ENCODE results near the gene SH3BP1. TPM values are rescaled to one million over a fixed set of nuclear protein-coding genes. Genes with fewer than 3 reads are reported as not detected.

The SH3BP1 gene
- total and polyA plus RNA-seq, 2 of the 13 experiments (the other 11 are each of a cell fraction or from before 2014, with no cell fraction given): 8.4 to 18.5 TPM

GRCh38 chr22:37607010-37607934, 32.2 kb upstream of the SH3BP1 start:
- Histone ChIP-seq H3K27ac (ENCODE audit: extremely low read length, insufficient read depth, low read length) (no peak overlapping the region), H3K79me2 (ENCODE audit: insufficient read depth, low read length) (peaks cover 20% of the 10 kb centered on the region), H3K9ac (ENCODE audit: insufficient read depth, low read depth, low read length) (0 out of 2 replicates have a peak overlapping the region, but pooled peaks have one; percentile 8), H4K20me1 (ENCODE audit: insufficient read depth, low read length) (no peaks in the 10 kb centered on the region), H2AFZ (ENCODE audit: low read length) (no peak overlapping the region), H3K27me3 (ENCODE audit: control insufficient read depth in 1 of 2, insufficient read depth in 2 of 2, low read length in 2 of 2) (peaks cover 2 to 5% of the 10 kb centered on the region in 2 experiments; a peak in 1 of 5 replicates), H3K4me2 (ENCODE audit: low read depth, low read length) (peak overlapping the region; percentile 90), H3K36me3 (replicated peaks in 1 of 2; ENCODE audit: control insufficient read depth in 1 of 2, insufficient read depth in 2 of 2, low read length in 2 of 2) (0 out of 5 replicates have a peak, but pooled peaks cover 0 to 3% of the 10 kb centered on the region in 2 experiments), H3K4me3 (replicated peaks in 1 of 3; ENCODE audit: insufficient read depth in 1 of 3, low read depth in 2 of 3, low read length in 3 of 3) (peak overlapping the region in 2 of 3 experiments; percentile 21 to 92), H3K4me1 (ENCODE audit: insufficient read depth, low read length) (peaks cover 54% of the 10 kb centered on the region), H3K9me3 (ENCODE audit: low read length) (no peaks in the 10 kb centered on the region)
- BruUV-seq (replicated peaks): no TSS peak
- peak; percentile 21 for ATAC-seq
- peak; percentile 77 for DNase-seq (ENCODE audit: low spot score)
- WGBS (ENCODE audit: low lambda C conversion rate): 2% methylated on average over 25 of the region's 44 CpGs
- intact Hi-C loops (cut with micrococcal nuclease; ENCODE audit: unreplicated experiment) (no loop called here), in situ Hi-C loops (cut with HindIII; ENCODE audit: extremely low pct_ligation_motif_present, low pct_unique_long_range_greater_than_20kb) (loop anchor here (10.0 kb wide), 1 partner anchor 62 kb away; no protein-coding TSS in a partner anchor)
- CTCF ChIA-PET (ENCODE audit: low intra/inter-chr PET ratio, low total read pairs): interaction anchor here (1.0 to 1.6 kb wide), 3 partner anchors 16 to 69 kb away, joined by 3 to 5 read pairs (median 4); no protein-coding TSS in a partner anchor
- FAIRE-seq: peak; percentile 54
- POLR2A ChIA-PET: interaction anchor here (0.8 to 6.0 kb wide), 40 partner anchors 10 to 257 kb away, joined by 3 to 75 read pairs (median 7); partner anchors contain the start of genes ANKRD54, GCAT, LGALS1 and LGALS2
- TF ChIP-seq, protein P1, sequence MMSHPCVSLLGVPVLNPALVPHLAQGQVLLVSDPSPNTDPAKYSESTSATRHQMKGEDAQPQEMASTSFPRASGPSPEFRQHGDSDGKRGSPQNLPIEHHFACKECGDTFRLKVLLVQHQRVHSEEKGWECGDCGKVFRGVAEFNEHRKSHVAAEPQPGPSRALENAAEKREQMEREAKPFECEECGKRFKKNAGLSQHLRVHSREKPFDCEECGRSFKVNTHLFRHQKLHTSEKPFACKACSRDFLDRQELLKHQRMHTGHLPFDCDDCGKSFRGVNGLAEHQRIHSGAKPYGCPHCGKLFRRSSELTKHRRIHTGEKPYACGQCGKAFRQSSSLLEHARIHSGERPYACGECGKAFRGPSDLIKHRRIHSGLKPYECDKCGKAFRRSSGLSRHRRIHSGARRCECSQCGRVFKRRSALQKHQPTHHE (CRISPR knock-in tag; IDR thresholded peaks at IDR 0.05; ENCODE audit: borderline replicate concordance): no peak
- TF ChIP-seq ZNF143 (CRISPR knock-in tag; IDR thresholded peaks at IDR 0.05): no peak
- no peak for TF ChIP-seq ZMAT3 (CRISPR knock-in tag; conservative IDR thresholded peaks at IDR 0.05)
- peak; percentile 45; the same call in 1 of the 2 replicates for TF ChIP-seq FOXA3 (CRISPR knock-in tag; IDR thresholded peaks at IDR 0.05)
- TF ChIP-seq, protein P2, sequence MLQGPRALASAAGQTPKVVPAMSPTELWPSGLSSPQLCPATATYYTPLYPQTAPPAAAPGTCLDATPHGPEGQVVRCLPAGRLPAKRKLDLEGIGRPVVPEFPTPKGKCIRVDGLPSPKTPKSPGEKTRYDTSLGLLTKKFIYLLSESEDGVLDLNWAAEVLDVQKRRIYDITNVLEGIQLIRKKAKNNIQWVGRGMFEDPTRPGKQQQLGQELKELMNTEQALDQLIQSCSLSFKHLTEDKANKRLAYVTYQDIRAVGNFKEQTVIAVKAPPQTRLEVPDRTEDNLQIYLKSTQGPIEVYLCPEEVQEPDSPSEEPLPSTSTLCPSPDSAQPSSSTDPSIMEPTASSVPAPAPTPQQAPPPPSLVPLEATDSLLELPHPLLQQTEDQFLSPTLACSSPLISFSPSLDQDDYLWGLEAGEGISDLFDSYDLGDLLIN (CRISPR knock-in tag; IDR thresholded peaks at IDR 0.05; ENCODE audit: borderline replicate concordance): no peak
- no peak for TF ChIP-seq SMARCC2 (IDR thresholded peaks at IDR 0.05)
- TF ChIP-seq, protein P3, sequence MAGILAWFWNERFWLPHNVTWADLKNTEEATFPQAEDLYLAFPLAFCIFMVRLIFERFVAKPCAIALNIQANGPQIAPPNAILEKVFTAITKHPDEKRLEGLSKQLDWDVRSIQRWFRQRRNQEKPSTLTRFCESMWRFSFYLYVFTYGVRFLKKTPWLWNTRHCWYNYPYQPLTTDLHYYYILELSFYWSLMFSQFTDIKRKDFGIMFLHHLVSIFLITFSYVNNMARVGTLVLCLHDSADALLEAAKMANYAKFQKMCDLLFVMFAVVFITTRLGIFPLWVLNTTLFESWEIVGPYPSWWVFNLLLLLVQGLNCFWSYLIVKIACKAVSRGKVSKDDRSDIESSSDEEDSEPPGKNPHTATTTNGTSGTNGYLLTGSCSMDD (CRISPR knock-in tag; IDR thresholded peaks at IDR 0.05): no peak
- TF ChIP-seq BCL6 (CRISPR knock-in tag; IDR thresholded peaks at IDR 0.05): no peak
- TF ChIP-seq ATAD3A (CRISPR knock-in tag; IDR thresholded peaks at IDR 0.05): no peak
- TF ChIP-seq ZBTB7A (CRISPR knock-in tag; IDR thresholded peaks at IDR 0.05): no peak
- TF ChIP-seq CBFB (CRISPR knock-in tag; IDR thresholded peaks at IDR 0.05): 0 out of 2 replicates have a peak, but pooled peaks have one; percentile 44
- no peak for TF ChIP-seq MIER3 (CRISPR knock-in tag; IDR thresholded peaks at IDR 0.05; ENCODE audit: borderline replicate concordance)
- TF ChIP-seq IRF2 (CRISPR knock-in tag; IDR thresholded peaks at IDR 0.05): peak; percentile 59; the same call in 1 of the 2 replicates
- TF ChIP-seq ZNF619 (CRISPR knock-in tag; IDR thresholded peaks at IDR 0.05): no peak
- no peak for TF ChIP-seq ELF4 (CRISPR knock-in tag; IDR thresholded peaks at IDR 0.05; ENCODE audit: borderline replicate concordance)
- TF ChIP-seq KDM1A (CRISPR knock-in tag; IDR thresholded peaks at IDR 0.05): no peak; the same call in 1 of the 2 replicates
- no peak for TF ChIP-seq POLR2AphosphoS5 (IDR thresholded peaks at IDR 0.05; ENCODE audit: low read depth, low read length)
- TF ChIP-seq BHLHE40 (IDR thresholded peaks at IDR 0.05; ENCODE audit: low read length): no peak
- TF ChIP-seq ZNF674 (CRISPR knock-in tag; IDR thresholded peaks at IDR 0.05; ENCODE audit: low read depth): no peak
- TF ChIP-seq, protein P4, sequence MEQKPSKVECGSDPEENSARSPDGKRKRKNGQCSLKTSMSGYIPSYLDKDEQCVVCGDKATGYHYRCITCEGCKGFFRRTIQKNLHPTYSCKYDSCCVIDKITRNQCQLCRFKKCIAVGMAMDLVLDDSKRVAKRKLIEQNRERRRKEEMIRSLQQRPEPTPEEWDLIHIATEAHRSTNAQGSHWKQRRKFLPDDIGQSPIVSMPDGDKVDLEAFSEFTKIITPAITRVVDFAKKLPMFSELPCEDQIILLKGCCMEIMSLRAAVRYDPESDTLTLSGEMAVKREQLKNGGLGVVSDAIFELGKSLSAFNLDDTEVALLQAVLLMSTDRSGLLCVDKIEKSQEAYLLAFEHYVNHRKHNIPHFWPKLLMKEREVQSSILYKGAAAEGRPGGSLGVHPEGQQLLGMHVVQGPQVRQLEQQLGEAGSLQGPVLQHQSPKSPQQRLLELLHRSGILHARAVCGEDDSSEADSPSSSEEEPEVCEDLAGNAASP (CRISPR knock-in tag; IDR thresholded peaks at IDR 0.05; ENCODE audit: borderline replicate concordance): peak; percentile 82

Measured in HepG2 (cell line).